ENCODE results near the gene SMO.
A peak's percentile ranks its signal among the peaks of the same experiment; 100 is the strongest.

- peak; percentile 13 for TF ChIP-seq CTCF (IDR thresholded peaks at IDR 0.05; ENCODE audit: insufficient read depth, low read length, poor library complexity, severe bottlenecking)
- TF ChIP-seq EZH2phosphoT487 (conservative IDR thresholded peaks at IDR 0.05; ENCODE audit: low read length), result no peak
Observed at GRCh38 chr7:129213828-129214227, 25.4 kb downstream of the SMO start.

Data from SU-DHL-6 (cell line).